T-helper 1 cell (primary cell): ENCODE data around the gene KLF6.

Source experiments
- DNase-seq, 5 donors: peaks; one replicate each; pipeline ENCODE4 v3.0.0-alpha.2; 2012 to 2020

The KLF6 gene

GRCh38 chr10:3727268-3727667, 57.7 kb downstream of the KLF6 start:
- DNase-seq: no peak
